Measurements from ENCODE around the gene DYNC2H1. TPM values are rescaled to one million over a fixed set of nuclear protein-coding genes. Genes with fewer than 3 reads are reported as not detected.

DYNC2H1 gene
- total and polyA plus RNA-seq, 4 donors, result 6.4 to 102 (median 23.7) TPM

DNA sequence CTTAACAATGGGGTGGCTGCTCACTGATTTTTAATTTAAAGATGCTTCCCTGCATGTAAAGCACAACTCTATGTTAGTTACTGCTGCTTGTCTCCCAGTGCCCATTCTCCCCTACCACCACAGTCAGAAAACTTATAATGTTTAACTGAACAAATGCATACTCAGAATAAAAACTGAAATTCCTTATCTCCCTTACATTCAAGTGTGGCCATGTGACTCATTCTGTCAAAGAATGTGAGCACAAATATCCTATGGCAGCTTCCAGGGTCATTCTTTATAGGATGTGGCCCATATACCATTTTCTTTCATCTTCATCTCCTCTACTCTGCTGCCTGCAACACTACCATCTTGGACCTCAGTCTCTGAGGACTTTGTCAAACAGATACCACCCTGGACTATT lies 374.8 kb downstream of the DYNC2H1 start:
- Histone ChIP-seq H3K36me3 (ENCODE audit: control insufficient read depth in 4 of 4, insufficient read depth in 4 of 4, low read length in 4 of 4) (no peaks in the 10 kb centered on the region), H3K27ac (ENCODE audit: low read depth in 1 of 2, low read length in 1 of 2) (no peak overlapping the region), H3K4me1 (ENCODE audit: control insufficient read depth in 5 of 5, insufficient read depth in 5 of 5, low read length in 5 of 5) (no peaks in the 10 kb centered on the region), H3K9ac (ENCODE audit: insufficient read depth in 1 of 2, low read length in 2 of 2) (no peak overlapping the region), H3K9me3 (ENCODE audit: control insufficient read depth in 4 of 4, insufficient read depth in 3 of 4, low read length in 3 of 4) (no peaks in the 10 kb centered on the region), H3K4me3 (no peak overlapping the region), H3K27me3 (ENCODE audit: control insufficient read depth in 3 of 3, insufficient read depth in 3 of 3, low read length in 2 of 3) (no peaks in the 10 kb centered on the region)
- no peak for DNase-seq
- TF ChIP-seq, protein P1, sequence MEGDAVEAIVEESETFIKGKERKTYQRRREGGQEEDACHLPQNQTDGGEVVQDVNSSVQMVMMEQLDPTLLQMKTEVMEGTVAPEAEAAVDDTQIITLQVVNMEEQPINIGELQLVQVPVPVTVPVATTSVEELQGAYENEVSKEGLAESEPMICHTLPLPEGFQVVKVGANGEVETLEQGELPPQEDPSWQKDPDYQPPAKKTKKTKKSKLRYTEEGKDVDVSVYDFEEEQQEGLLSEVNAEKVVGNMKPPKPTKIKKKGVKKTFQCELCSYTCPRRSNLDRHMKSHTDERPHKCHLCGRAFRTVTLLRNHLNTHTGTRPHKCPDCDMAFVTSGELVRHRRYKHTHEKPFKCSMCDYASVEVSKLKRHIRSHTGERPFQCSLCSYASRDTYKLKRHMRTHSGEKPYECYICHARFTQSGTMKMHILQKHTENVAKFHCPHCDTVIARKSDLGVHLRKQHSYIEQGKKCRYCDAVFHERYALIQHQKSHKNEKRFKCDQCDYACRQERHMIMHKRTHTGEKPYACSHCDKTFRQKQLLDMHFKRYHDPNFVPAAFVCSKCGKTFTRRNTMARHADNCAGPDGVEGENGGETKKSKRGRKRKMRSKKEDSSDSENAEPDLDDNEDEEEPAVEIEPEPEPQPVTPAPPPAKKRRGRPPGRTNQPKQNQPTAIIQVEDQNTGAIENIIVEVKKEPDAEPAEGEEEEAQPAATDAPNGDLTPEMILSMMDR (IDR thresholded peaks at IDR 0.05; ENCODE audit: control extremely low read depth, extremely low read depth), result no peak
- no peak for ATAC-seq (ENCODE audit: insufficient read depth, low FRiP score)

DNA sequence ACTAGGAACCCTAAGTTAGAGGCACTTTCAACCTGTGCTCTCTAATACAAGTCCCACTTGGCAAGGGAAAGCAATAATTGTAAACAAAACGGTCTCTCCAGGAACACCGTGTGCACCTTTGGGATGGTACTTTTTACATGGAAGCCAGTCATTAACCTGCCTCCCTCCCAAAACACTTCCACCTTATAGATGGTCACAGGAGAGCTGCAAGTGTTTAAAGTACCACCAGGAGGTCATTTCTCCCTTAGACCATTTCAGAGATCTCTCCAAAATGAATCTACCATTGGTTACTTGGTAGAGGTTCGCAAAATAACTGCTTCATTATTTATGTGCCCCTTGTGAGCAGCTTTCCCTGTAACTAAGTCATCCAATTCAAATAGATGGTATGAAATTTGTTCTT lies 375.3 kb downstream of the DYNC2H1 start:
- H3K27me3 ChIP-seq (ENCODE audit: control insufficient read depth in 3 of 3, insufficient read depth in 3 of 3, low read length in 2 of 3), result no peaks in the 10 kb centered on the region
- TF ChIP-seq, protein P1 (IDR thresholded peaks at IDR 0.05; ENCODE audit: control extremely low read depth, extremely low read depth), result no peak
- no peaks in the 10 kb centered on the region for H3K36me3 ChIP-seq (ENCODE audit: control insufficient read depth in 4 of 4, insufficient read depth in 4 of 4, low read length in 4 of 4)
- no peak overlapping the region for H3K27ac ChIP-seq (ENCODE audit: low read depth in 1 of 2, low read length in 1 of 2)
- H3K9me3 ChIP-seq (ENCODE audit: control insufficient read depth in 4 of 4, insufficient read depth in 3 of 4, low read length in 3 of 4), result no peaks in the 10 kb centered on the region
- ATAC-seq (ENCODE audit: insufficient read depth, low FRiP score), result no peak
- 89 to 95% methylated on average over 3 of the region's 3 CpGs for WGBS, 2 donors
- H3K4me3 ChIP-seq, result no peak overlapping the region
- no peak overlapping the region for H3K9ac ChIP-seq (ENCODE audit: insufficient read depth in 1 of 2, low read length in 2 of 2)
- no peaks in the 10 kb centered on the region for H3K4me1 ChIP-seq (ENCODE audit: control insufficient read depth in 5 of 5, insufficient read depth in 5 of 5, low read length in 5 of 5)
- no peak for DNase-seq

DNA sequence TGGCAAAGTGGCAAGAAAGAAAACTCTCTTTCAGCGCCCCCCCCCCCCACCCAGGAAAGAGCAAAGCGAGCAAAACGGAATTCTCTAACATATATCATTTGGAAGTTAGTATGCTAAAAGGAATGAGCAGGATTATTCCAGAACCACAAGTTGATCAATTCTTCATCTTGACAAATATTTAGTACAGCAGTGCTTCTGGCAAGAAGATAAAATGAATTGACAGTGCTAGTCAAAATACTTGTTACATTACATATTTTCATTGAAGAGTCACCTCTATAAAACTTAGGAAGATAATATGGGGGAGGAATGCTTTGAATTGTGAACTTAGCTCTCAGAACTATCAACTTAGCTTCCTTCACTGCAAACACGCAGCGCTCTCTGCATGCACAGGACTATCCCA lies 377.4 kb downstream of the DYNC2H1 start:
- Histone ChIP-seq H3K27me3 (ENCODE audit: control insufficient read depth in 3 of 3, insufficient read depth in 3 of 3, low read length in 2 of 3) (no peaks in the 10 kb centered on the region), H3K9me3 (ENCODE audit: control insufficient read depth in 4 of 4, insufficient read depth in 3 of 4, low read length in 3 of 4) (peaks cover 0 to 5% (median 0%) of the 10 kb centered on the region in 4 donors), H3K27ac (ENCODE audit: low read depth in 1 of 2, low read length in 1 of 2) (no peak overlapping the region), H3K9ac (ENCODE audit: insufficient read depth in 1 of 2, low read length in 2 of 2) (no peak overlapping the region), H3K4me3 (no peak overlapping the region), H3K36me3 (ENCODE audit: control insufficient read depth in 4 of 4, insufficient read depth in 4 of 4, low read length in 4 of 4) (no peaks in the 10 kb centered on the region), H3K4me1 (ENCODE audit: control insufficient read depth in 5 of 5, insufficient read depth in 5 of 5, low read length in 5 of 5) (no peaks in the 10 kb centered on the region)
- DNase-seq, result no peak
- no peak for ATAC-seq (ENCODE audit: insufficient read depth, low FRiP score)
- 89 to 94% methylated on average over 5 of the region's 5 CpGs for WGBS, 2 donors
- TF ChIP-seq, protein P1 (IDR thresholded peaks at IDR 0.05; ENCODE audit: control extremely low read depth, extremely low read depth), result no peak

DNA sequence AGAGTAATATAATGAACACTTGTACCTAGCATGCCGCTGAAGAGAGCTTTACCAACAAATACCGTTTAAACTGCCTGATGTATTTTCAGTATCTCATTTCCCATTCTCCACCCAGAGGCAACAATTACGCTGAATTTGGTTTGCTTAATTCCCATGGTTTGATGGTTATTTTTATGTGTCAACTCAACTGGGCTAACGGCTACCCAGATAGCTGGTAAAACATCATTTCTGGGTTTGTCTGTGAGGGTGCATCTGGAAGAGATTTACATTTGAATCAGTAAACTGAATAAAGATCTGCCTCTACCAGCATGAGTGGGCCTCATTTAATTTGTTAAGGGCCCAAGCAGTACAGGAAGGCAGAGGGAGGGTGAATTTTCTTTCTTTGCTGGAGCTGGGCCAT lies 377.9 kb downstream of the DYNC2H1 start:
- Histone ChIP-seq H3K4me3 (no peak overlapping the region), H3K27ac (ENCODE audit: low read depth in 1 of 2, low read length in 1 of 2) (no peak overlapping the region), H3K9ac (ENCODE audit: insufficient read depth in 1 of 2, low read length in 2 of 2) (no peak overlapping the region), H3K4me1 (ENCODE audit: control insufficient read depth in 5 of 5, insufficient read depth in 5 of 5, low read length in 5 of 5) (no peaks in the 10 kb centered on the region), H3K9me3 (ENCODE audit: control insufficient read depth in 4 of 4, insufficient read depth in 3 of 4, low read length in 3 of 4) (peaks cover 0 to 5% (median 0%) of the 10 kb centered on the region in 4 donors), H3K27me3 (ENCODE audit: control insufficient read depth in 3 of 3, insufficient read depth in 3 of 3, low read length in 2 of 3) (no peaks in the 10 kb centered on the region), H3K36me3 (ENCODE audit: control insufficient read depth in 4 of 4, insufficient read depth in 4 of 4, low read length in 4 of 4) (no peaks in the 10 kb centered on the region)
- DNase-seq (no peak), ATAC-seq (ENCODE audit: insufficient read depth, low FRiP score) (no peak)
- WGBS, 2 donors, result 92 to 94% methylated on average over 4 of the region's 4 CpGs
- TF ChIP-seq, protein P1 (IDR thresholded peaks at IDR 0.05; ENCODE audit: control extremely low read depth, extremely low read depth), result no peak
